Measurements from ENCODE around the gene USP31.
"Not testable (repeated sequence)": the region's sequence is repeated elsewhere in the genome, so short reads cannot be mapped to it uniquely, and the experiment has no call there.

USP31 gene

DNA sequence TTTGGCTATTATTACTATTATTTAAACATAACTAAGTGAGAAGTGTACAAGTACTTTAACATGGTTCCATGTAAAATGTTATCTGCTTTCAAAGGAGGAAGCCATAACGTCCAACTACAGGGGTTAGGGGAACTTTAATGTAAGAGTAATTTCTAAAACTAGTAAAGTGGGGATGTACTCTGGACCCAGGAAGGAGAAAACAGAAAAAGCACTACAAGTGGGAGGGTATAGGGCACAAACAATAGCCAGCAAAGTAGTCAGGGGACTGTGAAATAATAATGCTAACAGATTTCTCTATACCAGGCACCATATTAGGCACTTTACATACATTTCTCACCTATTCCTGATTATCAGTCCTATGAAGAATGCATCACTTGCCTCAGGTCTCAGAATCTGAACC lies 19.6 kb downstream of the USP31 start:
- no peak for DNase-seq

DNA sequence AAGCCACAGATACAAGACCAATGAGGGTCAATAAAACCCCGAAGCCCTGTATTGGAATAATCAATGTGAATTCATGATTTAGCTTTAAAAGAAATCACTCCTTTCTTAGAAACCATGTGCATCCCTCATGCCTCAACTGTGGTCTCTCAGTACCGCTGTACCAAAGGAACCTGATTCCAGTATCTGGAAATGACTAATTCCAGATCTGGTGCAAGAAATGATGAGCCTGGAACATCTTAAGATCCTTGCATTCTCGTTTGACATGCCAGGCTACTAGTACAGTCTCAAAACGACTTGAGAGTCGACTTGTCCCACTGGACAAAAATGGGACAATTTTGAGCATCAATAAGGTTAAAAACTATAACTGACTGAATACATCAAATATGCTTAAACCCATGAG lies 21.2 kb downstream of the USP31 start:
- no peak for DNase-seq

DNA sequence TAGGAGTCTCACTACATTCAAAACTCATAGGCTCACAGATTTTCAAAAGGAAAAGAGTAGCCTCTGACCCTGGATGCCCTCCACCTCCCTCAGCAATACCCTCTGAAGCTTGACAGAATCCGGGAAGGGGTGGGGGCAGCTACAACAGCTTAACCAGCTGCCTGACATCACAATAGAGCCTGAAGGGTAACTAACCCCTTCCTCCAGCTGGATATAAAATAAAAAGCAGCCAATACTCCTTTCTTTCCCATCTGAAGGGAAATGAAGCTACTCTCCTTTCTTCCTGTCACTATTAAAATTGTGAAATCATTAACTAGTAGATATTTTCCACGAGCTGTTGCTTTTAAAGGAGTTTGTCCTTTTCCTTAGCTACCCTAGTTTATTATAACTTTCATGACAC lies 24.0 kb downstream of the USP31 start:
- no peak for DNase-seq

DNA sequence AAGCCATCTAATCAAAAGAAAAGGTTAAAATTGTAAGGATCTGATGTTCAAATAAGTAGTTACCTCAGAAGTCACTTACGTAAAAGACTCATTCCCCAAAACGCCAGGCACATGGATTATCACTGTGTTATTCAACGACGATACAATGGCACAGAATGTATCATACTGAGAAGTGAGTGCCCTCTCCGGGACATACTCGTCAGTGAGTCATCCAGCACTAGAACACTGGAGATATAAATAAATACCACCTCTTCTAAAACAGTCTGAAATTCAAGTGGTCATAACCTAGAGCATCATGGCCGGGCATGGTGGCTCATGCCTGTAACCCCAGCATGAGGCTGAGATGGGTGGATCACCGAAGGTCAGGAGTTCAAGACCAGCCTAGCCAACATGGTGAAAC lies 24.9 kb downstream of the USP31 start:
- DNase-seq, result peak; percentile 2

DNA sequence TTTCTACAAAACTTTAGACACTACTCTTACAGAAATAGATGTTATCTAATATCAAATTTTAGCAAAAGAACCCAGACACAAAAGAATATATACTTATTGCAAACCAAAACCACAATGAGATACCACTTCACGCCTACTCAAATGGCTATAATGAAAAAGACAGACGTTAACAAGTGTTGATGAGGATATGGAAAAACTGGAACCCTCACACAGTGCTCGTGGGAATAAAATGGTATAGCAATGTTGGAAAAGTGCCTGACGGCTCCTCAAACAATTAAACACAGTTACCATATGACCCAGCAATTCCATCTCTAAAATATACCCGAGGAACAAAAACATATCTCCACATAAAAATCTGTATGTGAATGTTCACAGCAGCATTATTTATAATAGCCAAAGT lies 27.1 kb downstream of the USP31 start:
- DNase-seq, result no peak

DNA sequence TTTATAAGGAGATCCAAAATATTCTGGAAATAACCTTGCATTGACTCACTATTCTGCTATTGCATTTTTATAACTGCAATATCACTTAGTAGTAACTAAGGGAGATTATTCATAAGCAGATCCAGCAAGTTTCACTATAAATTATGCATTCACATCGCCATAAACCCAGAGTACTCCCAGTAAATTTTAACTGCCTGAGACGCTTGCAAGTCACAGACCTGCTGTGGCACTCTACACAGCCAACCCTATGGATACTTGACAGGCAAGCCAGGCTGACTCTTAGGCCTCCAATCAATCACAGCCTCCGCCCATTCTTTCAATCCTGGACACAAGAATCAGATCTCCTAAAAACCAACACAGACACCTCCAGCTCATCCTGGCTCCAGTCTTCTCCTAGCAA lies 28.2 kb downstream of the USP31 start:
- no peak for DNase-seq

DNA sequence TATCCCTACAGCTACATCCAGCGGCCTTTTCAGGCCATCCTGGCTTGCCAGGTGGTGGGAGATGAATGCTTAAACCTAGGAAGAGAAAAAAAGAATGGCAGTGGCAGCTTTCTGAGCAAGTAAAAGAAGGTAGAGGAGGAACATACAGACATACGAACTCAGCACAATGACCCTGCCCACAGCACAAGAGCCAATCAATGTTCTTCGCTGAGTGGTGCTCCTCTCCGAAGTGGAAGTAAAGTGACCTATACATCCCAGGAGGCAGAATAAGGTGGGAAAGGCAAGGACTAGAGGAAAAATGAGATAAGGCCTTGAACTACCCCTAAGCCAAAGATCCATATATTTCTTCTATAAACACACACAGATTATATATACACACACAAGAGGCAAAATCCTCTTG lies 28.7 kb downstream of the USP31 start:
- no peak for DNase-seq

DNA sequence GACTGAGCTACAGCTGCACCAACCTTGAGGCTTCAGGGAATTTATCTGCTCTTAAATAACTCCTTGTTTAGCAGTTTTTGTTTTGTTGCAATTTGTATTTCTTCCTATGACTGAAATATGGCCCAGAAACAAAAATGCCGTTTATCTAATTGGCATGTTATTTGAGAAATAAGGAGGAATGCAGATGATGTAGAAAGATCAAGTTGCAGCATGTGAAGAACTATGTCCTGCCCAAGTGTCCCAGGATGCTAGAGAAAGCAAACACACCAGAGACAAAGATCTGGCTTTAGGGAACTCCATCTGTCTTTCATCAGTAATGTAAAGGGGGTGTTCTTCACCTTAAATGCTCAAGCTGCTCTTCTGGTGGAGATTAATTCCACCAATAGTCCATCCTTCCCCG lies 29.7 kb downstream of the USP31 start:
- DNase-seq, result no peak

DNA sequence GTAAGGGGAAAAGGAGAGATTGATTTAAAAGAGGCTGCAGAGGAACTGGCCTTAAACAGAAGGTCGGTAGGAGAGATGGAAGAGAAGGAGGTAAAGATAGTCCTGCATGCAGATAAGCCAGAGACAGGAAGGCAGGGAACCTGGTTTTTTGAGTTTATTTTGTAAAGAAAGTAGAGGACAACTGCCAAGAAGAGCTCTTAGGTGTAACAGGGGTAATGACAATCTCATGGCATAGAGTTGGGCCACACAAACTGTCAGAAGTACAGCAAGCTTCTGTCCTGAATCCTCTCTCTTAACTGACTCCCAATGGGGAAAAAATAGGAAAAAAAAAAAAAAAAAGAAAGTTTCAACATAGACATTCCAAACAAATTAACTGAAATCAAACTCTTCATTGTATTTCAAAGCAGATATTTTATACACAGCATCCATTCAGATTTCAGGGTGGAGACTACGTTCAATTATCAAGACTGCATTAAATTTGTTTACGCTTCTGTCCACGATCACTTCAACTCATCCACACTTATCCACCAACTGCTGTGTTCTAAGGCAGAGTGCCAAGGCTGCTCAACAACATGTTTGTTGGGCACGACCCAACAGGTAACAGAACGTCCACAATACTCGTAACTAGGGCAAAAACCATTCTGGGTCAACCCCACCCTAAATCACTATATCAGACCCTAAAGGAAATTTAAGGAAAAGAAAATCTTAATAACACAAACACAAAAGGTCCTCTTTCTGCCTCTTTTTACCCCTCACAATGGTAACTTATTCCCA lies 34.9 kb downstream of the USP31 start:
- no peak for DNase-seq

DNA sequence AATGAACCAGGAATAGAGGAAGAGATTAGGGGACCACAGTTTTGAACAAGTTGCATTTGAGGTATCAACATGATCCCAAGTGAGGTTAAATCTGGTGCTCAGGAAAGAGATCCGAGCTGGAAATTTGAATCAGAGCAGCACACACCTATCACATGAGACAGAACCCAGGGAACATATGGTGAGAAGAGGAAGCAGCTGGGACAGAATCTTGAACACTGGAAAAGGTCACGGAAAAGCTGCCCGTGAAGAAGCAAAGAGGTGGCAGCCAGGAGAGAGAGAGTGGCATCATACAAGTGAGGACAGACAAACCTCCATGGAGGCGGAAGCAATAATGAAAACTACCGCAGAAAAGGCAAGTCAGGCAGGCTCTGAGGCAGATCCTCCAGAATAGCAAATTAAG lies 36.1 kb downstream of the USP31 start:
- no peak for DNase-seq

DNA sequence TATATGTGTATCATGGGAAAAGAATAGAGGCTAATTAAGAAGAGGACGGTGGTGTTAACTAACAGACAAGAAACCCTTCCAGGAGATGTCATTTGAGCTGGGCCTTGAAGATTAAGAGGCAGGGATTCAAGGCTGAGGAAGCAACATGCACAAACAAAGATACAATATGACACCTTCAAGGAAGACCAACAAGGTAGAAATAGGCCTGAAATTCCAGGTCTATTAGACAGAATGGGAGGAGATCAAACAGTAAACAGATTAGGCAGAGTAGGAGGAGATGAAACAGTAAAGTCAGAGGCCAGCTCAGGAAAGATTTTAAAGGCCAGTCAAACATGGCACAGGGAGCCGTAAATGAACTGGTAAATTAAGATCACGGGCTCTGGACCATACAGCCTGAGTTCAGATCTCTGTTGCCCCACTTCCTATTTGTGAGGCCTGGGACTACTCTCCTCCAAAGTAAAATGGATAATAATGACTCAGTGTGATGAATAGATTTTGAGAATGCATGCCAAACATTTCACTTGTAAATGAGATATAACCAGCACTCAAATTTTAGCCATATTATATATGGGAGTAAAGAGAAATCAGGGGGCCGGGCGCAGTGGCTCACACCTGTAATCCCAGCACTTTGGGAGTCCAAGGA lies 38.9 kb downstream of the USP31 start:
- DNase-seq, result no peak

DNA sequence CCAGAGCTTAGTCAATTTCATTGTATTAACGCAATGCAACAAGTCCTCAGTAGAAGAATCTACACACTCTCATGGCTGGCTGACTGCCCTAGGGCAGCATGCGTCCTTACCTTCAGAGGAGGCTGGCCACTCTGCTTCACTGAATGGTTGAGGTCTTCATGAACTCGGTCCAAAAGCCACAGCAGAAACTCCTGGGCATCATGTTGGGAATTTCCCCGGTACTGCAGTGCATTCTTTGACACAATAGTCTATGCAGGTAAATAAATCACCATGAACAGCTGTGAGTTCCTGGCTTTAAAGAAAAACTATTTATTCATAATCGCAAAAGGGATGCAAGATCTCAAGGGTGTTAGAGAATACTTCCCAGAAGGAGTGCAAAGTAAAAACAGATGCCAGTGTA lies 41.3 kb downstream of the USP31 start:
- no peak for DNase-seq

DNA sequence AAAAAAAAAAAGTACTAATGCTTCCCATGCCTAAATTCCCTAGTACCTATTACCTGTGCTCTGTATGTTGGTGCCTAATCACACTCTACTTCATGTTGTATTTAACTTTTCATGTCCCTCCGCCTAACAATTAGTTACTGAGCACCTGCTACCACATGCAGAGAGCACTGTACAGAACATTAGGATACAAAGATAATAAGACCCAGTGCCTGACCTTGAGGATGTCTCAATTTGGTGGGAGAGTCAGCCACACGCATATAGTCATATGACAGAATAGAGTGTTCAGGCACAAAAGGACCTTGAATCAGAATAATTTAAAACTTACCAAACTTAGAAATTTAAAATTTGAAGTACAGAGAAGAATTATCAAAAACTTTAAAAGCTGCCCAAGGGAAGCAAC lies 42.1 kb downstream of the USP31 start:
- DNase-seq, result no peak

DNA sequence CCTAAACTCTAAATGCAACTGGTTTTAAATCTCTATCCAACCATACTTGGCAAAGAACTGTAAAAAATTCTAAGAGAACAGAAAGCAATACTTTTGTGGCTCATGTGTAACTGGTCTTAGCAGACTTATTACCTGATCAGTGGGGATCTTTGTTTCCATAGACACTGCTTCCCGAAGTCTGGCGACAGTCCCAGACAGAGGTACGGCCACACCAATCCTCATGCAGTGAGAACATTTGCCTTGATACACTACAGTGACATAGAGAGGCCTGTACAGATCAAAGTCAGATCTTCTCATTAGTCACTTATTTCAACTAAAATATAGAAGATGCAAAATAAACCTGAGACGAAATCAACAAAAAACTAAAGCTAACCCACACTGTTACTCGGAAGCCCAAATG lies 43.9 kb downstream of the USP31 start:
- no peak for DNase-seq

DNA sequence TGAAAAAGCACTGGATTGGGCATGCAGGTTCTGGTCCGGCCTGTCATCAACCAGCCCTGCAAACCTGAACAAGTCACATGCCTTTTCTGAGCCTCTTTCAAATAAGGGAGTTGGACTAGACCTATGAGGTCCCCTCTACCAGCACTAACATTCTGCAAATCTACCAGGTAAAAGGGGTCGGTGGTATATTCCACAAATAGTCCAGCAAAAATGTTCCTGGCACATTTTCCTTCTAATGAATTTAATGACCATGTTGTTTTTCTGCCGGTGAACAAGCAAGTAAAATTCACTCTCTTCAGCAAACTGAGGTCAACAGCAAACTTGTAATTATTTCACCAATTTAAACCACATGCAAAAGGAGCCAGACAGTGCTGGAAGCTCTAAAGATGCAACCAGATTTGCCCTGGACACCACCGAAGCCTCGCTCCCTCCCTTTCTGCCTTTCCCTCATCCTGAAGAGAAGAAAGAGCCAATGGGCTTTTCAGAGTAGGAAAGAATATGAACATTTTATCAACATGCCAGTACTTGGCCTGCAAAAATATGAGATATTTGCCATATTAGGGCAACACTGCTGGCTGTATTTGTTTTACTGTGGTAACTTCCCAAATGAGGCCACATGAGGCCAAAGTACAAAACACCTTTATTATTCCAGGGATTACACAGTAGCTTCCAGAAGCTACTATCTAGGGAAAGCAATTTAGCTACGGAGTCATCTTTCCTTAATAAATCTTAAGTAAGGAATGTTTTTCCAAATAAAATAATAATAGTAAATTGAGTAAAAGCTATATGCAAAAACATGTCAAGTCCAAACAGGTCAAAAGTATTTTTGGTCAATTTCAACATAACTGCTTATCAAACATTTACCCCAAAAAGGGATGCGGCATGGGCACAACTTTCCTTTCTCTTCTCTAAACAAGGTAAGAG lies 45.0 kb downstream of the USP31 start:
- no peak for DNase-seq

DNA sequence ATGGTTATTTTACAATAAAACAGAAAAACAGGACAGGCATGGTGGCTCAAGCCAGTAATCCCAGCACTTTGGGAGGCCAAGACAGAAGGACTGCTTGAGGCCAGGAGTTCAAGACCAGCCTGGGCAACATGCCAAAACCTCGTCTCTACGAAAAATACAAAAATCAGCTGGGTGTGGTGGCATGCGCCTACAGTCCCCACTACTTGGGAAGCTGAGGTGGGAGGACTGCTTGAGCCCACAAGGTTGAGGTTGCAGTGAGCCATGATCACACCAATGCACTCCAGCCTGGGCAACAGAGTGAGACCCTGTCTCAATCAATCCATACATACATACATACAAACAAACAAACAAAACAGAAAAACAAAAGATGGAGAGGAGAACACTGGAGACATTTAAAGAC lies 45.6 kb downstream of the USP31 start:
- no peak for DNase-seq

DNA sequence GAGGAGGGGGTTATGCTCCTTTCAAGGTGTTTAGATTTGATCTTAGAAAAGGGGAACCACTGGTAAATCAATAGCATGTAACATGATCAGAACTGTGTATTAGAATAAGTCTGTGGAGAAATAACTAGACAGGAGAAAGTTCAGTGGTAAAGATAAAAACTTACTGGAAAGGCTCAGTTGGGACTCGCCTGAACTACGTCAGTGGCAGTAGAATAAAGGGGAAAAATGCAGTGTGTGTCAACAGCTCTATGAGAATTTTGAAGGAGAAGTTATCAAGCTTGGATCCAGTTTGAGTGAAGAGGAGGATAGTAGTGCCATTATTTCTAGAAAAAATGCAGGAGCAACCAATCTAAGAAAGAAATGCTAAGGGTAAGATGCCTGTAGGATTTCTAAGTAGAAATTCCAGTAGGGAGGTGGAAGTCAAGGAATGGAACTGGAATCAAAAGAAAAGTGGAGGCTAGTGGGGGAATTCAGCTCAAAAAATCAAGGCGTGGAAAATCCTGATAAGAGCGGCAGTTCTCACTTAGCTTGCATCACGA lies 48.2 kb downstream of the USP31 start:
- DNase-seq, result no peak

DNA sequence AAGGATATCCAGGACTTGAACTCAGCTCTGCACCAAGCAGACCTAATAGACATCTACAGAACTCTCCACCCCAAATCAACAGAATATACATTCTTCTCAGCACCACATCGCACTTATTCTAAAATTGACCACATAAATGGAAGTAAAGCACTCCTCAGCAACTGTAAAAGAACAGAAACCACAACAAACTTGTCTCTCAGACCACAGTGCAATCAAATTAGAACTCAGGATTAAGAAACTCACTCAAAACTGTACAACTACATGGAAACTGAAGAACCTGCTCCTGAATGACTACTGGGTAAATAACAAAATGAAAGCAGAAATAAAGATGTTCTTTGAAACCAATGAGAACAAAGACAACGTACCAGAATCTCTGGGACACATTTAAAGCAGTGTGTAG lies 52.8 kb downstream of the USP31 start:
- peak; percentile 71 for DNase-seq

DNA sequence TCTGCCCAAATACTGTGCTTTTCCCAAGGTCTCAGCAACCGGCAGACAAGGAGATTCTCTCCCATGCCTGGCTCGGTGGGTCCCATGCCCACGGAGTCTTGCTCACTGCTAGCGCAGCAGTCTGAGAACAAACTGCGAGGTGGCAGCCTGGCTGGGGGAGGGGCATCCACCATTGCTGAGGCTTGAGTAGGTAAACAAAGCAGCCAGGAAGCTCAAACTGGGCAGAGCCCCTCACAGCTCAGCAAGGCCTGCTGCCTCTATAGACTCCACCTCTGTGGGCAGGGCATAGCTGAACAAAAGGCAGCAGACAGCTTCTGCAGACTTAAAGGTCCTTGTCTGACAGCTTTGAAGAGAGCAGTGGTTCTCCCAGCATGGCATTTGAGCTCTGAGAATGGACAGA lies 55.1 kb downstream of the USP31 start:
- not testable (repeated sequence) for DNase-seq

DNA sequence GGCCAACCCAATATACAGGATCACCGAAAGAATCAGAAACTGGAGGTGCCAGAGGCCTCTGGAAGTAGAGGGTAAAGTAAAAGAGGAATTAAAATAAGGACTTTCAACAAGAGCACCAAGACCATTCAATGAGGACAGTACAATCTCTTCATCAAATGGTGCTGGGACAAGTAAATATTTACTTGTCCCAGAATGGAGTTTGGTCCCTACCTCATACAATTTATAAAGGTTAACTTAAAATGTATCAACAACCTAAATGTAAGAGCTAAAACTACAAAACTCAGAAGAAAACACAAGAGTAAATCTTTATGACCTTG lies 56.5 kb downstream of the USP31 start:
- DNase-seq, result no peak

DNA sequence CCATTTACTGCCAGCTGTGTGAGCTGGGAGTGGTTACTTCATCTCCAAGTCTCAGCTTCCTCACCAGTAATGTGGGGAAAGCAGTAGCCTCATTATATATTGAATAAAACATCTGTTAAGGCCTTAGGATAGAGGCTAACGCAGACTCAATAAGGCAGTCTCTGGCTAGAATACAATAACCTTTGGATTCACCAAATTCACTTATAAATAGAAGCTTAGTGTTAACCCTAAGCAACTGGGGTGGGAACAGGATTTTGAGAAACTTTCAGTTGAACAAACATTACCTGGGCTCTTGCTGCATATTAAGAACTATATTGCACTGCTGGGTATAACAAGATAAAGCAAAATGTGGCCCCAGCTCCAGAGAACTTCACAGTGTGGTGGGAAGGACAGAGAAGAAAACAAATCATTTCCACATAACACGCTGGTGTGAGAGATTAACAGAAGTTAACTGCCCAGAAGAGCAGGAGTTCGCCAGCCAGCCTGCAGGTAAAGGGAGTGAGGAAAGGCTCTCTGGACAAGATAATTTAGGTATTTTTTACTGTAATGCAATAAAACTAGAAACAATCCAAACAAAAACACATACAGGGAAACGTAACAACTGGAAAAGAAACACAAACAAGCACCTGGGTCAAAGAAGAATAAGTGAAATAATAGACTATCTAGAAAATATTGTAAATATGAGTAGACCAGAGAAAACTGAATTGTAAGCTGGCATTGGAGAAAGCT lies 57.0 kb downstream of the USP31 start:
- no peak for DNase-seq

DNA sequence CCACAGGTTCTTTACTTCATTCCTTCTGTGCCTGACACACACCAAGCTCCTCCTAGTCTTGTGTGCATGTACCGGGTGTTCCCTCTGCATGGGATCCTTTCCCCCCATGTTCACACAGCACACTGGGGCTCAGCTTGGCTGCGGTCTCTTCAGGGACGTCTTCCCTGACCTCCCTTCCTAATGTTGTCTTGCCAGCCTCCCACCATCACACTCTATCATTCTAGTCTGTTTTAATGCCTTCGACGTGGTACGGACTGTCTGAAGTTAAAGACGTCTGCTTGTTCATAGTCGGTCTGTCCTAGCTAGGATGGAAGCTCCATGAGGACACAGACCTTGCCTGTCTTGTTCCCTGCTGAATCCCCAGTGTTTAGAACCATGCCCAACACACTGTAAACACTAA lies 60.1 kb downstream of the USP31 start:
- no peak for DNase-seq

DNA sequence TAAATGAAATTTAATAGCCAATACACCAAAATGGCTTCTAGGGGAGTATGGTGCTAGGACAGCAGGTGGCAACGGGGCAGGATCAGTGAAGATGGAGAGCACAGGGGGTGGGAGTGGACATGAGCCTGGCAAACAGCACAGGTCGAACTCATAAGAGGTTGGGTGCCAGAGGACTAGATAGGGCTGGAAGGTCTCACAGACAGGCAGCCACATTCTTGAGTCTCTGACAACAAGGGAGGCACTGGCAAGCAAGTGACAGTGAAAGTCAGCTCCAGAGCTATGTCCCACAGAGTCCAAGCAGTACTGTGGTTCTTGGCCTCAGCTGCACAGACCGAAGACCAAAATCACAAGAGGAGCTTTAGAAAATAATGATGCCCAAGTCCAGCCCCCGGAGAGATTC lies 61.2 kb downstream of the USP31 start:
- DNase-seq, result no peak
